Endothelial cell (in vitro differentiated cells): ENCODE results near the gene FXYD5. TPM values are rescaled to one million over a fixed set of nuclear protein-coding genes. Genes with fewer than 3 reads are reported as not detected.

ENCODE experiments used
- DNase-seq: peaks from one replicate; pipeline ENCODE4 v3.0.0; 2021; ENCODE audit warnings: low spot score
- H3K27ac Mint-ChIP-seq: one replicate; pipeline ENCODE4 v1.8.0; 2021; ENCODE audit warnings: mixed read lengths, inconsistent platforms; ENCODE audit not compliant: unreplicated experiment
- H3K27me3 Mint-ChIP-seq: one replicate; pipeline ENCODE4 v1.8.0; 2021; ENCODE audit warnings: mild to moderate bottlenecking, moderate library complexity, mixed read lengths, inconsistent platforms; ENCODE audit not compliant: unreplicated experiment
- H3K36me3 Mint-ChIP-seq: one replicate; pipeline ENCODE4 v1.8.0; 2021; ENCODE audit warnings: mild to moderate bottlenecking, low read depth, mixed read lengths, inconsistent platforms; ENCODE audit not compliant: unreplicated experiment
- H3K4me1 Mint-ChIP-seq: one replicate; pipeline ENCODE4 v1.8.0; 2021; ENCODE audit warnings: mild to moderate bottlenecking, mixed read lengths, inconsistent platforms; ENCODE audit not compliant: unreplicated experiment
- H3K4me3 Mint-ChIP-seq: one replicate; pipeline ENCODE4 v1.8.0; 2021; ENCODE audit warnings: mild to moderate bottlenecking, mixed read lengths, inconsistent platforms; ENCODE audit not compliant: unreplicated experiment
- H3K9me3 Mint-ChIP-seq: one replicate; pipeline ENCODE4 v1.8.0; 2021; ENCODE audit warnings: mixed read lengths, inconsistent platforms; ENCODE audit not compliant: unreplicated experiment
- total RNA-seq: library from RNA; stranded (reverse); fragmentation: NEBNext Ultra II Directional; extraction: Animal tissue kit (Norgen Biotek cat#: 25700); gene quantifications from one replicate; pipeline ENCODE4 v1.2.1, GENCODE V29; 2021; ENCODE audit not compliant: unreplicated experiment
- TF ChIP-seq, protein P1 (sequence below): fragments of 200-600 bp; sonication (generic); IDR thresholded peaks from one replicate; pipeline ENCODE4 v1.5.0; 2021; ENCODE audit warnings: antibody characterized with exemption; ENCODE audit not compliant: unreplicated experiment

FXYD5 gene
- total RNA-seq, 1 donor from 2014 or later = 78.7 TPM

DNA sequence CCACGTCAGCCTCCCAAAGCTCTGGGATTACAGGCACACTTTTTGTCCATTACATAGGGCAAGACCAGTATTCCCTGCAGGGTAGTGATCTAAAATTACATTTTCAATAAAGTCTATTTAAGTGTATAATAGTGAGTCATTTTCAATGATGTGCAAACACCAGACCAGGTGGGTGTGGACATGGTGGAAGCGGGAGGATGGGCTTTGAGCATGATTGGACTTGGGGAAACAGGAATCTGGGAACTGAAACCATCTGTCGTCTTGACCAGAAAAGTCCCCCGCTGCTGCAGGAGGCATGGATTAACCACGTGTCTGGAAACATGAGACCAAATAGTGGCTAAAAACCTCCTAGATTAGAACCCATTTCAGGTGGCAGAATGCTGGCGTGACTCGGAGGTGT is 34.0 kb upstream of the FXYD5 start:
- DNase-seq = no peak
- Mint-ChIP-seq H3K9me3 (no peaks in the 10 kb centered on the region), H3K27ac (no peak overlapping the region), H3K4me3 (no peak overlapping the region), H3K27me3 (peaks cover 8% of the 10 kb centered on the region), H3K4me1 (peaks cover 9% of the 10 kb centered on the region), H3K36me3 (no peaks in the 10 kb centered on the region)
- TF ChIP-seq, protein P1, sequence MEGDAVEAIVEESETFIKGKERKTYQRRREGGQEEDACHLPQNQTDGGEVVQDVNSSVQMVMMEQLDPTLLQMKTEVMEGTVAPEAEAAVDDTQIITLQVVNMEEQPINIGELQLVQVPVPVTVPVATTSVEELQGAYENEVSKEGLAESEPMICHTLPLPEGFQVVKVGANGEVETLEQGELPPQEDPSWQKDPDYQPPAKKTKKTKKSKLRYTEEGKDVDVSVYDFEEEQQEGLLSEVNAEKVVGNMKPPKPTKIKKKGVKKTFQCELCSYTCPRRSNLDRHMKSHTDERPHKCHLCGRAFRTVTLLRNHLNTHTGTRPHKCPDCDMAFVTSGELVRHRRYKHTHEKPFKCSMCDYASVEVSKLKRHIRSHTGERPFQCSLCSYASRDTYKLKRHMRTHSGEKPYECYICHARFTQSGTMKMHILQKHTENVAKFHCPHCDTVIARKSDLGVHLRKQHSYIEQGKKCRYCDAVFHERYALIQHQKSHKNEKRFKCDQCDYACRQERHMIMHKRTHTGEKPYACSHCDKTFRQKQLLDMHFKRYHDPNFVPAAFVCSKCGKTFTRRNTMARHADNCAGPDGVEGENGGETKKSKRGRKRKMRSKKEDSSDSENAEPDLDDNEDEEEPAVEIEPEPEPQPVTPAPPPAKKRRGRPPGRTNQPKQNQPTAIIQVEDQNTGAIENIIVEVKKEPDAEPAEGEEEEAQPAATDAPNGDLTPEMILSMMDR = no peak

DNA sequence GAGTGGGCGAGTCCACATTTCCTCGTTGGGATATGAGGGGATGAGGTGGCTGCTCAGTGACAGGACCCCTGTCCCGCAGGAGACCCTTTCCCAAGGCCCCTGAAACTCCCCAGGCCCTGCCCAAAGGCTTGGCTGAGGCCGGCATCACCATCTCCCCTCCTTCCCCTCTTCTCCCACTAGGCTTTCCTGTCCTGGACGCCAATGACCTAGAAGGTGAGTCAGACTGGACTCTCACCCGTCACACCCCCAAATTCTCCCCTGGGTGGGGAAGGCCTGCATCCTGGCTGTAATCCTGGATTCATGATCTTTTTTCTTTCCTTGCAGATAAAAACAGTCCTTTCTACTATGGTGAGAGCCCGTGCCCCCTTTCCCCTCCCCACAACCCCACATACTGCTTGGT is 33.6 kb upstream of the FXYD5 start:
- no peak overlapping the region for H3K27ac Mint-ChIP-seq
- H3K36me3 Mint-ChIP-seq = no peaks in the 10 kb centered on the region
- DNase-seq = no peak
- H3K27me3 Mint-ChIP-seq = peaks cover 5% of the 10 kb centered on the region
- no peaks in the 10 kb centered on the region for H3K9me3 Mint-ChIP-seq
- H3K4me1 Mint-ChIP-seq = peaks cover 9% of the 10 kb centered on the region
- TF ChIP-seq, protein P1 = no peak
- H3K4me3 Mint-ChIP-seq = no peak overlapping the region

DNA sequence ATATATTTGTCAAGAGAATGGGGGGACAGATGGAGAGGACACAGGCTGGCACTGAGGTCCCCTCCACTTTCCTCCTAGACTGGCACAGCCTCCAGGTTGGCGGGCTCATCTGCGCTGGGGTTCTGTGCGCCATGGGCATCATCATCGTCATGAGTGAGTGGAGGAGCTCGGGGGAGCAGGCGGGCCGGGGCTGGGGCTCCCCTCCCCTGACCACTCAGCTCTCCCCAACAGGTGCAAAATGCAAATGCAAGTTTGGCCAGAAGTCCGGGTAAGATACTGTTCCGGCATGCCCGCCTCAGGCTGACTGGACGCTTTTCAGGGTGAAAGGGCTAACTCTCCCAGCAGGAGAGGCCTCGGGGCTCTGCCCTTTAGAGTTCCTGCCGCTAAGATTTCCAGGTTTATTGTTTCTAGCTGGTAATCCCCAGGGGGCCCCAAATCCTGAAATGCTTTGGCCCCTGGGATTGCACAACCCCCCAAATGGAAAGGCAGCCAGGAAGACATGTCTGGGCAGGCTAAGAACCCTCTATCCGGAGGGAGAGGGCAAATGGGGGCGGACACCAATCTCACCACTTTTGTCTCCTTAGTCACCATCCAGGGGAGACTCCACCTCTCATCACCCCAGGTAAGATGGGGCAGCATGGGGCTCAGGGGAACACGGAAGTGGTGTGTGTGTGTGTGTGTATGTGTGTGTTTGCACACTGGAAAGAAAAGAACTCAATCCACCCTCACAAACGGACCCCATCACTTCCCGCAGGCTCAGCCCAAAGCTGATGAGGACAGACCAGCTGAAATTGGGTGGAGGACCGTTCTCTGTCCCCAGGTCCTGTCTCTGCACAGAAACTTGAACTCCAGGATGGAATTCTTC is 31.6 kb upstream of the FXYD5 start:
- TF ChIP-seq, protein P1 = no peak
- Mint-ChIP-seq H3K4me3 (no peak overlapping the region), H3K27me3 (peaks cover 4% of the 10 kb centered on the region), H3K9me3 (no peaks in the 10 kb centered on the region), H3K36me3 (no peaks in the 10 kb centered on the region), H3K27ac (no peak overlapping the region), H3K4me1 (peaks cover 9% of the 10 kb centered on the region)
- DNase-seq = no peak

DNA sequence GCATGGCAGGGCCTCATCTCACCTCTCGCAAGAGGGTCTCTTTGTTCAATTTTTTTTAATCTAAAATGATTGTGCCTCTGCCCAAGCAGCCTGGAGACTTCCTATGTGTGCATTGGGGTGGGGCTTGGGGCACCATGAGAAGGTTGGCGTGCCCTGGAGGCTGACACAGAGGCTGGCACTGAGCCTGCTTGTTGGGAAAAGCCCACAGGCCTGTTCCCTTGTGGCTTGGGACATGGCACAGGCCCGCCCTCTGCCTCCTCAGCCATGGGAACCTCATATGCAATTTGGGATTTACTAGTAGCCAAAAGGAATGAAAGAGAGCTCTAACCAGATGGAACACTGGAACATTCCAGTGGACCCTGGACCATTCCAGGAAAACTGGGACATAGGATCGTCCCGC is 31.0 kb upstream of the FXYD5 start:
- Mint-ChIP-seq H3K9me3 (no peaks in the 10 kb centered on the region), H3K4me1 (peaks cover 9% of the 10 kb centered on the region), H3K36me3 (no peaks in the 10 kb centered on the region), H3K27ac (no peak overlapping the region), H3K4me3 (no peak overlapping the region), H3K27me3 (peaks cover 7% of the 10 kb centered on the region)
- no peak for DNase-seq
- TF ChIP-seq, protein P1 = no peak
